Mesenchymal stem cell (in vitro differentiated cells and primary cell): ENCODE results near the gene FBXL17.

Experiments used
- DNase-seq: peaks from one replicate; pipeline ENCODE4 v3.0.0-alpha.2; 2013
- H2AFZ ChIP-seq: one replicate; pipeline ENCODE4 v1.6.1; 2013; ENCODE audit warnings: low read depth, mild to moderate bottlenecking, control low read depth, inconsistent platforms, low read length, moderate library complexity
- H2AK5ac ChIP-seq: 2 replicates; pipeline ENCODE4 v1.6.1; 2013; ENCODE audit warnings: low read length, moderate library complexity, mild to moderate bottlenecking, inconsistent platforms; ENCODE audit not compliant: severe bottlenecking
- H2BK120ac ChIP-seq: one replicate; pipeline ENCODE4 v1.6.1; 2013; ENCODE audit warnings: low read depth, mild to moderate bottlenecking, inconsistent platforms, low read length, moderate library complexity
- H2BK12ac ChIP-seq, 2 experiments: one replicate each; pipeline ENCODE4 v1.6.1; 2013; ENCODE audit warnings: inconsistent platforms in 2 of 2, low read length in 2 of 2, mild to moderate bottlenecking in 2 of 2, moderate library complexity in 2 of 2, control low read depth in 1 of 2
- H2BK15ac ChIP-seq: one replicate; pipeline ENCODE4 v1.6.1; 2013; ENCODE audit warnings: mild to moderate bottlenecking, low read depth, inconsistent platforms; ENCODE audit not compliant: poor library complexity, severe bottlenecking
- H2BK5ac ChIP-seq: 2 replicates; pipeline ENCODE4 v1.6.1; 2013; ENCODE audit warnings: low read depth, mild to moderate bottlenecking, low read length, control low read depth, inconsistent platforms; ENCODE audit not compliant: poor library complexity, severe bottlenecking
- H3K14ac ChIP-seq, 2 experiments: one replicate each; pipeline ENCODE4 v1.6.1; 2013; ENCODE audit warnings: inconsistent platforms in 2 of 2, low read length in 2 of 2, control low read depth in 1 of 2, mild to moderate bottlenecking in 1 of 2, moderate library complexity in 1 of 2
- H3K18ac ChIP-seq, 2 experiments: one replicate each; pipeline ENCODE4 v1.6.1; 2013; ENCODE audit warnings: inconsistent platforms in 2 of 2, low read length in 2 of 2, control low read depth in 1 of 2, low read depth in 1 of 2, mild to moderate bottlenecking in 1 of 2
- H3K23ac ChIP-seq, 2 experiments: one replicate each; pipeline ENCODE4 v1.6.1; 2013; ENCODE audit warnings: inconsistent platforms in 2 of 2, low read length in 2 of 2, mild to moderate bottlenecking in 2 of 2, moderate library complexity in 2 of 2, control low read depth in 1 of 2
- H3K27ac ChIP-seq: 2 replicates; pipeline ENCODE4 v1.5.1; 2013; ENCODE audit warnings: mild to moderate bottlenecking, moderate library complexity, low read length, control low read depth, inconsistent platforms; ENCODE audit not compliant: poor library complexity, severe bottlenecking
- H3K27me3 ChIP-seq, 2 experiments: 2 replicates each; pipeline versions ENCODE4 v1.6.1 to v1.7.0; 2013; ENCODE audit warnings: low read length in 2 of 2, mild to moderate bottlenecking in 2 of 2, moderate library complexity in 2 of 2, control low read depth in 1 of 2, inconsistent platforms in 1 of 2; ENCODE audit not compliant: control insufficient read depth in 1 of 2, insufficient read depth in 1 of 2
- H3K36me3 ChIP-seq, 2 experiments: 2 replicates each; pipeline versions ENCODE4 v1.6.1 to v1.7.0; 2013; ENCODE audit warnings: low read length in 2 of 2, control low read depth in 1 of 2, inconsistent platforms in 1 of 2, low read depth in 1 of 2, mild to moderate bottlenecking in 1 of 2; ENCODE audit not compliant: insufficient read depth in 2 of 2, control insufficient read depth in 1 of 2
- H3K4ac ChIP-seq, 2 experiments: one replicate each; pipeline ENCODE4 v1.6.1; 2013; ENCODE audit warnings: inconsistent platforms in 2 of 2, low read length in 2 of 2, mild to moderate bottlenecking in 2 of 2, moderate library complexity in 2 of 2, control low read depth in 1 of 2, low read depth in 1 of 2
- H3K4me1 ChIP-seq: 2 replicates; pipeline ENCODE4 v1.6.1; 2013; ENCODE audit warnings: low read depth, low read length, control low read depth; ENCODE audit not compliant: control insufficient read depth, insufficient read depth
- H3K4me2 ChIP-seq: 2 replicates; pipeline ENCODE4 v1.6.1; 2013; ENCODE audit warnings: low read length, mild to moderate bottlenecking, inconsistent platforms; ENCODE audit not compliant: poor library complexity, severe bottlenecking
- H3K4me3 ChIP-seq, 2 experiments: 2 replicates each; pipeline versions ENCODE4 v1.5.1 to v1.7.0; 2013; ENCODE audit warnings: low read length in 2 of 2, mild to moderate bottlenecking in 2 of 2, control low read depth in 1 of 2, low read depth in 1 of 2; ENCODE audit not compliant: insufficient read depth in 1 of 2
- H3K79me1 ChIP-seq: replicated peaks from 2 replicates; pipeline ENCODE4 v1.6.1; 2013; ENCODE audit warnings: mild to moderate bottlenecking, control low read depth, low read length, inconsistent platforms; ENCODE audit not compliant: poor library complexity, severe bottlenecking
- H3K9ac ChIP-seq: 2 replicates; pipeline ENCODE4 v1.7.0; 2013; ENCODE audit warnings: mild to moderate bottlenecking, low read length, moderate library complexity
- H3K9me3 ChIP-seq: 2 replicates; pipeline ENCODE4 v1.7.0; 2013; ENCODE audit warnings: mild to moderate bottlenecking, low read length; ENCODE audit not compliant: control insufficient read depth
- H4K8ac ChIP-seq: one replicate; pipeline ENCODE4 v1.6.1; 2013; ENCODE audit warnings: inconsistent platforms, mild to moderate bottlenecking, low read length, moderate library complexity
- H4K91ac ChIP-seq: one replicate; pipeline ENCODE4 v1.6.1; 2013; ENCODE audit warnings: mild to moderate bottlenecking, low read length, inconsistent platforms
- WGBS: methylation state at CpG from one replicate; pipeline ENCODE4 v1.1.7; 2013; ENCODE audit warnings: mixed read lengths; 5-methylcytosine and 5-hydroxymethylcytosine counted together

The FBXL17 gene

GRCh38 chr5:108387758-108388157 is 5.9 kb upstream of the FBXL17 start:
- Histone ChIP-seq H3K4me2 (no peak overlapping the region), H2AK5ac (no peak overlapping the region), H4K8ac (no peak overlapping the region), H2BK15ac (no peak overlapping the region), H2AFZ (no peak overlapping the region), H3K79me1 (peaks cover 6% of the 10 kb centered on the region), H3K4me3 (no peak overlapping the region), H4K91ac (no peak overlapping the region), H3K4ac (no peak overlapping the region), H3K18ac (no peak overlapping the region), H3K27ac (no peak overlapping the region), H3K36me3 (no peaks in the 10 kb centered on the region), H3K27me3 (no peaks in the 10 kb centered on the region), H3K4me1 (no peaks in the 10 kb centered on the region), H3K9ac (no peak overlapping the region), H2BK5ac (no peak overlapping the region), H2BK12ac (no peak overlapping the region), H2BK120ac (no peak overlapping the region), H3K23ac (no peak overlapping the region), H3K14ac (no peak overlapping the region), H3K9me3 (no peaks in the 10 kb centered on the region)
- 71% methylated on average over 1 of the region's 3 CpGs for WGBS
- no peak for DNase-seq

- H4K91ac ChIP-seq: no peak overlapping the region
- no peak overlapping the region for H3K4me2 ChIP-seq
- no peak overlapping the region for H3K14ac ChIP-seq
- no peaks in the 10 kb centered on the region for H3K4me1 ChIP-seq
- H3K36me3 ChIP-seq: no peaks in the 10 kb centered on the region
- H2BK15ac ChIP-seq: no peak overlapping the region
- no peak overlapping the region for H3K27ac ChIP-seq
- no peaks in the 10 kb centered on the region for H3K27me3 ChIP-seq
- DNase-seq: peak; percentile 82
- H2BK5ac ChIP-seq: no peak overlapping the region
- no peak overlapping the region for H2AK5ac ChIP-seq
- H2BK12ac ChIP-seq: no peak overlapping the region
- H3K79me1 ChIP-seq: peaks cover 6% of the 10 kb centered on the region
- peak overlapping the region; percentile 47 for H3K9ac ChIP-seq
- H3K18ac ChIP-seq: no peak overlapping the region
- H3K4ac ChIP-seq: no peak overlapping the region
- H3K4me3 ChIP-seq: no peak overlapping the region
- 69% methylated on average over 3 of the region's 3 CpGs for WGBS
- H3K23ac ChIP-seq: no peak overlapping the region
- no peak overlapping the region for H4K8ac ChIP-seq
- H2BK120ac ChIP-seq: no peak overlapping the region
- H3K9me3 ChIP-seq: no peaks in the 10 kb centered on the region
- no peak overlapping the region for H2AFZ ChIP-seq
Observed at GRCh38 chr5:108386345-108387061, 4.6 kb upstream of the FBXL17 start.

GRCh38 chr5:108384741-108385140 is 2.8 kb upstream of the FBXL17 start:
- Histone ChIP-seq H4K8ac (no peak overlapping the region), H3K9me3 (no peaks in the 10 kb centered on the region), H4K91ac (no peak overlapping the region), H3K14ac (no peak overlapping the region), H3K23ac (no peak overlapping the region), H3K27me3 (no peaks in the 10 kb centered on the region), H3K18ac (no peak overlapping the region), H3K9ac (no peak overlapping the region), H2BK5ac (no peak overlapping the region), H2BK15ac (no peak overlapping the region), H3K79me1 (peaks cover 8% of the 10 kb centered on the region), H3K27ac (no peak overlapping the region), H3K4me2 (no peak overlapping the region), H3K4ac (no peak overlapping the region), H2AK5ac (no peak overlapping the region), H2BK12ac (no peak overlapping the region), H3K4me1 (no peaks in the 10 kb centered on the region), H2BK120ac (no peak overlapping the region), H3K4me3 (no peak overlapping the region), H2AFZ (no peak overlapping the region), H3K36me3 (no peaks in the 10 kb centered on the region)
- DNase-seq: no peak
- WGBS: 100% methylated on average over 1 of the region's 1 CpG

GRCh38 chr5:108382784-108383330 is 959 bp upstream of the FBXL17 start:
- no peak overlapping the region for H3K14ac ChIP-seq
- peak overlapping the region; percentile 73 for H3K27ac ChIP-seq
- no peaks in the 10 kb centered on the region for H3K36me3 ChIP-seq
- no peak overlapping the region for H4K91ac ChIP-seq
- peak overlapping the region; percentile 32 for H2AK5ac ChIP-seq
- H2BK15ac ChIP-seq: no peak overlapping the region
- H3K4ac ChIP-seq: peak overlapping the region; percentile 6 to 24
- H3K23ac ChIP-seq: no peak overlapping the region
- peak overlapping the region; percentile 87 for H3K4me2 ChIP-seq
- H2BK5ac ChIP-seq: no peak overlapping the region
- H3K4me1 ChIP-seq: no peaks in the 10 kb centered on the region
- H3K18ac ChIP-seq: peak overlapping the region; percentile 37 to 87
- WGBS: 18% methylated on average over 9 of the region's 9 CpGs
- peaks cover 11% of the 10 kb centered on the region for H3K79me1 ChIP-seq
- peak overlapping the region; percentile 96 for H3K9ac ChIP-seq
- H2BK12ac ChIP-seq: no peak overlapping the region
- DNase-seq: peak; percentile 67
- H2AFZ ChIP-seq: peak overlapping the region; percentile 85
- peak overlapping the region; percentile 79 to 83 for H3K4me3 ChIP-seq
- H2BK120ac ChIP-seq: no peak overlapping the region
- H3K27me3 ChIP-seq: no peaks in the 10 kb centered on the region
- H4K8ac ChIP-seq: peak overlapping the region; percentile 99
- no peaks in the 10 kb centered on the region for H3K9me3 ChIP-seq
